Testis (tissue), 3 donors: ENCODE data around the gene MTPN. TPM values are rescaled to one million over a fixed set of nuclear protein-coding genes. Genes with fewer than 3 reads are reported as not detected.
A peak's percentile ranks its signal among the peaks of the same experiment; 100 is the strongest.

Experiments
- DNase-seq: peaks from one replicate; pipeline ENCODE4 v3.0.0-alpha.2; 2019
- H3K27ac ChIP-seq, 2 donors: fragments of 200-600 bp; sonication (generic); one replicate each; pipeline ENCODE4 v1.5.1; 2019
- H3K27me3 ChIP-seq: fragments of 200-600 bp; sonication (generic); one replicate; pipeline ENCODE4 v1.5.1; 2019
- H3K36me3 ChIP-seq: fragments of 200-600 bp; sonication (generic); one replicate; pipeline ENCODE4 v1.5.1; 2017; ENCODE audit warnings: low read depth; ENCODE audit errors: missing control alignments
- H3K4me1 ChIP-seq: fragments of 200-600 bp; sonication (generic); one replicate; pipeline ENCODE4 v1.5.1; 2019
- H3K4me3 ChIP-seq, 2 donors: fragments of 200-600 bp; sonication (generic); one replicate each; pipeline ENCODE4 v1.5.1; 2017 to 2019
- H3K9me3 ChIP-seq: fragments of 200-600 bp; sonication (generic); one replicate; pipeline ENCODE4 v1.5.1; 2017
- POLR2A ChIP-seq: fragments of 450-650 bp; IDR thresholded peaks from one replicate; pipeline ENCODE4 v1.6.1; 2017; ENCODE audit warnings: antibody characterized with exemption, mild to moderate bottlenecking, moderate library complexity
- WGBS, 2 donors: methylation state at CpG; one replicate each; pipeline ENCODE4 v1.1.5; 2018; 5-methylcytosine and 5-hydroxymethylcytosine counted together
- intact Hi-C: fragments of 100-400 bp; cut with DNase I; formaldehyde crosslinking; loops from one replicate; pipeline ENCODE4 v1.15.1; 2023; ENCODE audit warnings: low total_unique reads
- polyA plus RNA-seq: library from polyadenylated mRNA; stranded (reverse); fragments of 350-450 nt; fragmentation: Illumina TruSeq; extraction: RNeasy Lipid Tissue Mini Kit (QIAGEN cat#74804); gene quantifications from one replicate; pipeline ENCODE4 v1.2.3, GENCODE V29; 2014; ENCODE audit warnings: low read depth, low replicate concordance; ENCODE audit not compliant: insufficient read depth
- total RNA-seq, 2 donors: library from RNA; depleted of rRNA; stranded (reverse); fragments of >200 nt; gene quantifications; one replicate each; pipeline ENCODE4 v1.2.3, GENCODE V29; 2016
- TF ChIP-seq, protein P1 (sequence below), 3 experiments: fragments of 450-650 bp in 2 of 3; fragments of 200-600 bp in 1 of 3; sonication (generic) in 1 of 3; IDR thresholded peaks; one replicate each; pipeline ENCODE4 v1.5.1; 2016 to 2019; ENCODE audit warnings: antibody characterized with exemption in 3 of 3, mild to moderate bottlenecking in 2 of 3, moderate library complexity in 1 of 3

MTPN gene
- total and polyA plus RNA-seq, 3 donors from 2014 or later = 141 to 144 (median 142) TPM

DNA sequence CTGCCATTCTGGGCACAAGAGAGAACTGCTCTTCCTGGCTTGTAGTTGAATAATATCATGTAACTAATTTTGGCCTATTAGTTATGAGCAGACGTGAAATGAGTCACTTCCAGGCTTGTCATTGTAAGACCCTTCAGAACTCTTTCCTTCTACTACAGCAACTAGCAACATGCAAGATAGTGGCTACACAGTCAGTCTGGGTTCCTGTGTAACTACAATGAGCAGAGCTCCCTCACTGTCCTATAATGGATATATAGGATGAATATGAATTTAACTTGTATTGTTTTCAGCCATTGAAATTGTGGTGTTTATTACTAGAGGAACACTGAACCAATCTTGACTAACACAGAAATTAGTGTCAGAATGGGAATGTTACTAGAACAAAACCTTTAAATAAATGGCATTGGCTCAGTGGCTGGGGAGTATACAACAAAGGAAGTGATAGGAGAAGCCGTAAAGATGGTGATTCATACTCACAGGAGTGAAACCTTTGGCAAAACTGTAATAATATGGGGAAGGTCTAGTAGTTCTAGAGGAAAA lies 2.9 kb upstream of the MTPN start:
- Histone ChIP-seq H3K27ac (peak overlapping the region; percentile 32 to 54), H3K4me3 (no peak overlapping the region), H3K4me1 (peaks cover 19% of the 10 kb centered on the region), H3K9me3 (no peaks in the 10 kb centered on the region), H3K36me3 (no peaks in the 10 kb centered on the region), H3K27me3 (no peaks in the 10 kb centered on the region)
- intact Hi-C loops = no loop called here
- TF ChIP-seq POLR2A = no peak
- TF ChIP-seq, protein P1, sequence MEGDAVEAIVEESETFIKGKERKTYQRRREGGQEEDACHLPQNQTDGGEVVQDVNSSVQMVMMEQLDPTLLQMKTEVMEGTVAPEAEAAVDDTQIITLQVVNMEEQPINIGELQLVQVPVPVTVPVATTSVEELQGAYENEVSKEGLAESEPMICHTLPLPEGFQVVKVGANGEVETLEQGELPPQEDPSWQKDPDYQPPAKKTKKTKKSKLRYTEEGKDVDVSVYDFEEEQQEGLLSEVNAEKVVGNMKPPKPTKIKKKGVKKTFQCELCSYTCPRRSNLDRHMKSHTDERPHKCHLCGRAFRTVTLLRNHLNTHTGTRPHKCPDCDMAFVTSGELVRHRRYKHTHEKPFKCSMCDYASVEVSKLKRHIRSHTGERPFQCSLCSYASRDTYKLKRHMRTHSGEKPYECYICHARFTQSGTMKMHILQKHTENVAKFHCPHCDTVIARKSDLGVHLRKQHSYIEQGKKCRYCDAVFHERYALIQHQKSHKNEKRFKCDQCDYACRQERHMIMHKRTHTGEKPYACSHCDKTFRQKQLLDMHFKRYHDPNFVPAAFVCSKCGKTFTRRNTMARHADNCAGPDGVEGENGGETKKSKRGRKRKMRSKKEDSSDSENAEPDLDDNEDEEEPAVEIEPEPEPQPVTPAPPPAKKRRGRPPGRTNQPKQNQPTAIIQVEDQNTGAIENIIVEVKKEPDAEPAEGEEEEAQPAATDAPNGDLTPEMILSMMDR (IDR thresholded peaks at IDR 0.05) = no peak
- no peak for DNase-seq
- WGBS, 2 donors = 56 to 64% methylated on average over 2 of the region's 2 CpGs

DNA sequence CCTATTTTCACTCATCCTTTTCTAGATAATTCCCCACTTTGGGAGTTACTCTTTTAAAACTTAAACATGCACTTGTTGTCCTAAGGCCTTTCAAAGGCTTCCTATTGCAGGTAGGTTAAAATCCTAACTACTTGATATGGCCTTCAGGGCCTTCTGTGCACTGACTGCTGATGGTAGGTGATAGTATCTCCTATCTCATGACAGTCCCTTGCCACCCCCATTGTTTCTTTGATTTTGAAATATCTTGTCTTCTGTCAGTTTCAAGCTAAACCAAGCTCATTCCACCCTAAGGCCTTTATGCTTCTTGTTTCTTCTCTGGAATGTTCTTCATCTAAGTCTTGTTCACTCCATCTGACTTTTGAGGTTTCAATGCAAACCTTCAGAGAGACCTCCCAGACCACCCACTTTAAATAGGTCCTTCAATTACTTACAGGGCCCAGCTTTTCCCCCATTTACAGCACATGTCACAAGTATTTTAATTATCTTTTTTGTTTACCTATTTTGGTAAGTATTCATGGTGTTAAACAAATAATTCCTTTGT lies 2.4 kb upstream of the MTPN start:
- Histone ChIP-seq H3K4me1 (peaks cover 19% of the 10 kb centered on the region), H3K27ac (peak overlapping the region; percentile 32 to 54)
- DNase-seq = no peak

DNA sequence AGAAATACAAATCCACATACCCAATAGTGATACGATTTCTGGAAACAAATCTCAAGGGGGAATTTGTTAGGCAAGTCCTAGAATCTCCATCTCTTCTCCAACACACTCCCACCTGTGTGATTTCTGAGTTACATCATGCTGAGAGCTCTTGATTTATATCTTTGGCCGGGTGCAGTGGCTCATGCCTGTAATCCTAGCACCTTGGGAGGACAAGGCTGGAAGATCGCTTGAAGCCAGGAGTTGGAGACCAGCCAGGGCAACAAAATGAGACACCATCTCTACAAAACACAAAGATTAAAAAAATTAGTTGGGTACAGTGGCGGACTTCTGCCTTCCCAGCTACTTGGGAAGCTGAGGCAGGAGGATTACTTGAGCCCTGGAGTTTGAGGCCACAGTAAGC lies 1.5 kb upstream of the MTPN start:
- WGBS, 2 donors = 77 to 82% methylated on average over 4 of the region's 4 CpGs
- Histone ChIP-seq H3K27ac (no peak overlapping the region), H3K36me3 (no peaks in the 10 kb centered on the region), H3K9me3 (no peaks in the 10 kb centered on the region), H3K27me3 (no peaks in the 10 kb centered on the region), H3K4me1 (peaks cover 19% of the 10 kb centered on the region), H3K4me3 (no peak overlapping the region)
- no peak for DNase-seq
- intact Hi-C loops = no loop called here
- TF ChIP-seq, protein P1 (IDR thresholded peaks at IDR 0.05) = no peak
- no peak for TF ChIP-seq POLR2A

More for the DNA sequence above, 2.4 kb upstream of the MTPN start:
- Histone ChIP-seq H3K4me3 (no peak overlapping the region), H3K27me3 (no peaks in the 10 kb centered on the region), H3K36me3 (no peaks in the 10 kb centered on the region), H3K9me3 (no peaks in the 10 kb centered on the region)
- intact Hi-C loops = no loop called here
- no peak for TF ChIP-seq POLR2A

DNA sequence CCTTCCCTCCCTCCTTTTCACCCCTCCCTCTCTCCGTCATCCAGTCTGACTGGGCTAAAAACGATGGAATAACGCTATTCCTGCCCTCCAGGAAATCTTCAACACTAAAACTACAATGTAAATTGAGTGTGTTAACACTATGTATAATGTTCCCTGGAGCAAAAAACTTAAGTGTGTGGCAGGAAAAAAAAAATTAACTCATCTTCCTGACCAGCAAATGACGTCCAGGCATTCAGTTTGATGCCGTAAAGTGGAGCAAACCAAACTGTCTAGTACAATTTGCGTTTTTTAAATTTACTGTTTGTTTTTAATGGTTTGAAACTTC lies 545 bp upstream of the MTPN start:
- intact Hi-C loops = no loop called here
- TF ChIP-seq, protein P1 (IDR thresholded peaks at IDR 0.05) = no peak
- TF ChIP-seq POLR2A = no peak
- Histone ChIP-seq H3K9me3 (no peaks in the 10 kb centered on the region), H3K27ac (peak overlapping the region; percentile 80 to 90), H3K27me3 (no peaks in the 10 kb centered on the region), H3K4me1 (peaks cover 19% of the 10 kb centered on the region), H3K36me3 (no peaks in the 10 kb centered on the region), H3K4me3 (peak overlapping the region; percentile 94 to 96)
- no peak for DNase-seq
- 18 to 39% methylated on average over 6 of the region's 6 CpGs for WGBS, 2 donors

DNA sequence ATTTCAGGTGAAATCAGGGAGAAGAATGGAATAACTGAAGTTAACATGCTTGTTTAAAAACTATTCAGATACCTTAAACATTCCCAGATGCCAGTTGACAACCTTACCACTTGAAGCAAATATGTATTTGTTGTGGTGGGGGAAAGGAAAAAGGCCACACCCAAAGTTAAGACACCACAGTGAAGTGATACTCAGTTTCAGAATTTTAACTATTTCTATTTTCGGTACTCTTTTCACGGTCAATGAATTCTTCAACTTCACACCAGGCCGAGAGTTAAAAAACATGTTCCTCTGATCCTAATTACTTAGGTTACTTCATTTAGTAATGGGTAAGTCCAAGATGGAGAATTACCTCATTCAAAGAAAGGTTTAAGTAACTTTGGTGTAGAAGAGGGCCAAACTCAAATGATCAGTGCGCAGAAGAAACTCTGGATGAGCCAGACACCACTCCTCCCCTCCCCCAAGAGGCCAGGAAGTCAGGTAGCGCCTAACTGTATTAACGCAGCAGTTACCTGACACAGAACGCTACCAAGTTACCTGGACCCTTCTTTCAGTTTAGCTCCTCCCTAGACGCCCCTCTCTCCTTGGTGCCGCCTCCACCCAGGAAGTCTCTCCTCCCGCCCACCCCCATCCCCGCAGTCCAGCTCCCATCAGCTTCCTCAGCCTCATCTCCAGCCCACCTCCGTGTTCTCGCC lies 700 bp downstream of the MTPN start:
- peaks cover 19% of the 10 kb centered on the region for H3K4me1 ChIP-seq
- WGBS, 2 donors = 1 to 2% methylated on average over 13 of the region's 13 CpGs
- peak; percentile 62 for DNase-seq
- H3K9me3 ChIP-seq = no peaks in the 10 kb centered on the region
- H3K4me3 ChIP-seq = peak overlapping the region; percentile 94 to 96
- intact Hi-C loops = no loop called here
- TF ChIP-seq, protein P1 (IDR thresholded peaks at IDR 0.05) = no peak
- no peak for TF ChIP-seq POLR2A
- no peaks in the 10 kb centered on the region for H3K27me3 ChIP-seq
- H3K27ac ChIP-seq = peak overlapping the region; percentile 80 to 90
- no peaks in the 10 kb centered on the region for H3K36me3 ChIP-seq
